GM21528 (cell line): Measurements from ENCODE around the gene ISY1.
A peak's percentile ranks its signal among the peaks of the same experiment; 100 is the strongest.
"Not testable (repeated sequence)": the region's sequence is repeated elsewhere in the genome, so short reads cannot be mapped to it uniquely, and the experiment has no call there.

Experiments
- ATAC-seq: cut with Tn5 transposase; IDR thresholded peaks from one replicate; pipeline ENCODE4 v1.9.1; 2021; ENCODE audit warnings: mild to moderate bottlenecking, moderate library complexity; ENCODE audit not compliant: unreplicated experiment, low FRiP score

Gene ISY1

GRCh38 chr3:129160891-129161859 lies at the start of gene ISY1:
Gene ISY1 (minus strand): TSS chr3:129161063. CDS start chr3:129160975, 88 bp downstream.
- ATAC-seq = peak; percentile 78

- no peak for ATAC-seq
Measured at GRCh38 chr3:129207479-129207878, 46.6 kb upstream of the ISY1 start.

- no peak for ATAC-seq
Measured at GRCh38 chr3:129205109-129205832, 44.4 kb upstream of the ISY1 start.

- ATAC-seq = no peak
Measured at GRCh38 chr3:129204473-129204872, 43.6 kb upstream of the ISY1 start.

- no peak for ATAC-seq
Measured at GRCh38 chr3:129199366-129199765, 38.5 kb upstream of the ISY1 start.

- ATAC-seq = no peak
Measured at GRCh38 chr3:129197321-129197720, 36.5 kb upstream of the ISY1 start.

- ATAC-seq = no peak
Measured at GRCh38 chr3:129196601-129197000, 35.7 kb upstream of the ISY1 start.

GRCh38 chr3:129195731-129196256 lies 34.9 kb upstream of the ISY1 start:
- no peak for ATAC-seq

GRCh38 chr3:129189793-129190192 lies 28.9 kb upstream of the ISY1 start:
- ATAC-seq = not testable (repeated sequence)

GRCh38 chr3:129187857-129188256 lies 27.0 kb upstream of the ISY1 start:
- no peak for ATAC-seq

- no peak for ATAC-seq
Measured at GRCh38 chr3:129185783-129186182, 24.9 kb upstream of the ISY1 start.

- not testable (repeated sequence) for ATAC-seq
Measured at GRCh38 chr3:129184784-129185542, 24.1 kb upstream of the ISY1 start.

GRCh38 chr3:129184396-129184657 lies 23.5 kb upstream of the ISY1 start:
- peak; percentile 11 for ATAC-seq

GRCh38 chr3:129183569-129184395 lies 22.9 kb upstream of the ISY1 start, which contains the start of gene CNBP:
Gene CNBP (minus strand): TSS chr3:129183896. CDS start chr3:129171757, 12,139 bp downstream.
- peak; percentile 89 for ATAC-seq

- ATAC-seq = no peak
Measured at GRCh38 chr3:129182390-129183185, 21.7 kb upstream of the ISY1 start.

- no peak for ATAC-seq
Measured at GRCh38 chr3:129181819-129182218, 21.0 kb upstream of the ISY1 start.

GRCh38 chr3:129180461-129180860 lies 19.6 kb upstream of the ISY1 start:
- no peak for ATAC-seq

GRCh38 chr3:129176051-129176450 lies 15.2 kb upstream of the ISY1 start:
- ATAC-seq = no peak

GRCh38 chr3:129173725-129174124 lies 12.9 kb upstream of the ISY1 start:
- no peak for ATAC-seq
